KOPT-K1 (cell line): Measurements from ENCODE around the gene PADI3.

Source experiments
- H3K27ac ChIP-seq: fragments of 200-600 bp; sonication (generic); 2 replicates; pipeline ENCODE4 v1.5.1; 2016; ENCODE audit warnings: antibody characterized with exemption, mild to moderate bottlenecking, low read depth, low read length; ENCODE audit not compliant: poor library complexity, severe bottlenecking
- H3K36me3 ChIP-seq: fragments of 200-600 bp; sonication (generic); 2 replicates; pipeline ENCODE4 v1.5.1; 2017; ENCODE audit warnings: antibody characterized with exemption, mild to moderate bottlenecking, low read length, moderate library complexity; ENCODE audit not compliant: insufficient read depth
- H3K9me3 ChIP-seq: fragments of 200-600 bp; sonication (generic); 2 replicates; pipeline ENCODE4 v1.5.1; 2017; ENCODE audit warnings: antibody characterized with exemption, low read length, mild to moderate bottlenecking; ENCODE audit not compliant: insufficient read depth, poor library complexity, severe bottlenecking

Gene PADI3

DNA sequence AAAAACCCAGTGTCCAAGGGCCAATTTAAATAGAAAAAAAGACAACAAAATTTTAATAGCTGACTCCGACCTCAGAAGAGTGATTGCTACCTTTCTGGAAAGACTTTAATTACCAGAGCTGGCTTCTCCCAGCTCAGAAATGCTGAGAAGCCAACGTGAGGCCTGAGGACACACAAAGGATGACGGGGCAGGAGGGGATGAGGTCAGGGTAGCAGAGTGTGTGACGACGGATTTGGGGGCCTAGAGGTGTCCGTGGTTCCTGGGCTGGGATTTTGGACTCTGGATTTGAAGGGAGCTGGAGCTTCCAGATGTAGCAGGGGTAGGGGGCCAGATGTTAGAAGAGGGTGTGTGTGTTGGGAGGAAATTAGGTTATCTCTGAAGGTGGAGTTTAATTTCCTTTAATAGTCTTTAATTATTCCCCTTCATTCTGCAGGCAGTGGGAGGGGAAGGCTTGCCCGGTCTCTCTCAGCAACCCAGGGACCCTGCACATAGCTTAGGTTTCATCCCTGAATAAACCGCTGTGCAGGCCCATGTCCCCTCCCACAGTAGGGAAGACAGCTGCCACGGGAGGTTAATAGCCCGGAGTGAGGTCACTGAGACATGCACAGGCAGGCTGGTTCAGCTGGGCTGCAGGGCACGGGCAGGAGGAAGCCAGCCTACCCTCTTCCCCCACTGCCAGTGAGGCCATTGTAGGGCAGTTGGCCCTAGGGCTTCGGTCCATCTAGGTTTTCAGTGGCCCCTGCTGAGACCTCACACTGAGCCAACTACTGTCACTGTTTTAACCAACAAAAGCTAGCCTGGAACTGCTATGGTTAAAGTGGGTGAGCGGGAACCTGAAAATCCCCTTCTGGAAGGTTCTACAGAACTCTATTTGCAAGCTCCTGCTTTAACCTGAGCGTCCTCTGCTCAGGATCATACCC lies 3.8 kb upstream of the PADI3 start:
- H3K36me3 ChIP-seq, result no peaks in the 10 kb centered on the region
- H3K9me3 ChIP-seq, result no peaks in the 10 kb centered on the region
- H3K27ac ChIP-seq, result no peak overlapping the region

DNA sequence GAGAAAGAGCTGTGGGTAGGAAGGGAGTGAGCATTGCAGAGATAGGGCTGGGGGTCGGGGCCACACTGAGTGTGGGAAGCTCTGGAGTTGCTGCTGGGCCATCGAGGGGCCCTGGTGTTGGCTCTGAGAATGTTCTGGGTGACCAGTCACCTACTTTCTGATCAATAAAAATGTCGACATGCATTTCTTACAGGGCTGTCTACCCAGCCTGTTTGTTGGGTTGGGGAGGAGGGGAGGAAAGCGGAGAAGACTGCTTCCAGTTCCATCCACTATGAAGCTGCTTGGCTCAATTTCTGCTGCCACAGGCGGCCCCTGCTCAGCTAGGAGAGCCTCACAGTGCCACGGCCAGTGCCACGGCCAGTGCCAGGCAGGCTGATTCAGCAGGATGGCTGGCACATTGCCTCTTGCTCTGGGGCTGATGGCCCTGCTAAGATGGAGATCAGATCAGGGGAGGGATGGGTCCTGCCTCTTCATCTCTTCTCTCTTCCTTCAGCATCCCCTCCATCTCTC lies 3.0 kb upstream of the PADI3 start:
- no peaks in the 10 kb centered on the region for H3K36me3 ChIP-seq
- H3K9me3 ChIP-seq, result no peaks in the 10 kb centered on the region
- no peak overlapping the region for H3K27ac ChIP-seq

DNA sequence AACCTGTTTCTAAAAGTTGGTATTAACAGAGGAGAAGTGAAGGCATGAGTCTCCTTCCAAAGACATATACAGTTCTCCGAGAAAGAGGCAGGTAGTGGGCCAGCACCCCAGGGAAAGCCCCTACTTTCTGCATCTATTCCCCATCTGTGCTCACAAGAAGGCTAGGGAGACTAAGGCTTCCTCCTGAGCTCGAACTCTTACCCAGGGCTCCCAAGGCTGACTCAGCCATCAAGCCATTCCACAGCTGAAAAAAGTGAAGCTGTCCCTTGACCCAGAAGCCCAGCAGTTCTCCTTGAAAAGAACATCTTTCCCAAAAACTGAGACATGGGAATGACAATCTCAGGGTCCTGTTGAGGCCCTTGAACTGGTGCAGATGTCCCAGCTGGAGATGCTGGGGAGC lies 1.9 kb upstream of the PADI3 start:
- no peaks in the 10 kb centered on the region for H3K9me3 ChIP-seq
- H3K36me3 ChIP-seq, result no peaks in the 10 kb centered on the region
- H3K27ac ChIP-seq, result no peak overlapping the region

DNA sequence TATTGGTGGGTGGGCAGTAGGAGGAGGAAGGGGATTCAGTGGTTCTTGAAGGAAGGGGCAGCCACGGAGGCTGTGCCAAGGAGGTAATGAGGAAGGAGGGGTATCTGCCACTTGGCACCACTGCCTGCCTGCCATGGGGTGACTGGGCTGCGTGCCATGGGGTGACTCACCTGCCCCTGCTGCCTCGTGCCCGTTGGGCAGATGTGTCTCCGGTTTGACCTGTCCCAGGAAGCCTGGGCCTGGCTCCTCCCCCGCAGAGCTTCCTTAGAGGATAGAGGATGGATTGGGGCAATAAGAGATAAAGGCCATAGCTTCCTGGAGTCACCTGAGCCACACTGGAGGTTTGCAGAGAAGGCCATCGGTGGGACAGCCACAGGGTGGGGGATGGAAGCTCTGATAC lies 1.7 kb downstream of the PADI3 start:
- Histone ChIP-seq H3K9me3 (no peaks in the 10 kb centered on the region), H3K36me3 (no peaks in the 10 kb centered on the region), H3K27ac (no peak overlapping the region)

DNA sequence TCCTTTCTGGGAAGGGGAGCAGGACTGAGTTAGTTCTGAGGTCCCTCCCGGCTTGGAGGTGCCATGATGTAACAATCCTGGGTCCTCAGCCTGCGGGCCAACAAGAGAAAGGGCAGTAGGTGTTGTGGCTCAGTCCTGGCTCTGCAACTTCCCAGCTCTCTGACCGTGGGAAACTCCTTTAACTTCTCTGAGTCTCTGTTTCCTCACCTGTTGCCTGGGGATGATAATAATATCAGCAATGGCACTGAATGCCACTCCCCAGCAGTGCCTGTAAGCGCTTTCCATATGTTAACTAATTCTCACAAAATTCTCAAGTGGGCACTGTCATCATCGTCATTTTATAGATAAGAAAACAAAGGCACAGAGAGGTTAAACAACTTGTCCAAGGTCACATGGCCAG lies 2.3 kb downstream of the PADI3 start:
- Histone ChIP-seq H3K36me3 (no peaks in the 10 kb centered on the region), H3K27ac (no peak overlapping the region), H3K9me3 (no peaks in the 10 kb centered on the region)

- no peaks in the 10 kb centered on the region for H3K36me3 ChIP-seq
- H3K27ac ChIP-seq, result no peak overlapping the region
- no peaks in the 10 kb centered on the region for H3K9me3 ChIP-seq
Observed at GRCh38 chr1:17251701-17252376, 2.9 kb downstream of the PADI3 start.

- Histone ChIP-seq H3K36me3 (no peaks in the 10 kb centered on the region), H3K9me3 (no peaks in the 10 kb centered on the region), H3K27ac (no peak overlapping the region)
Observed at GRCh38 chr1:17255336-17255735, 6.4 kb downstream of the PADI3 start.

- Histone ChIP-seq H3K36me3 (no peaks in the 10 kb centered on the region), H3K9me3 (peaks cover 10% of the 10 kb centered on the region), H3K27ac (no peak overlapping the region)
Observed at GRCh38 chr1:17258116-17258757, 9.3 kb downstream of the PADI3 start.

DNA sequence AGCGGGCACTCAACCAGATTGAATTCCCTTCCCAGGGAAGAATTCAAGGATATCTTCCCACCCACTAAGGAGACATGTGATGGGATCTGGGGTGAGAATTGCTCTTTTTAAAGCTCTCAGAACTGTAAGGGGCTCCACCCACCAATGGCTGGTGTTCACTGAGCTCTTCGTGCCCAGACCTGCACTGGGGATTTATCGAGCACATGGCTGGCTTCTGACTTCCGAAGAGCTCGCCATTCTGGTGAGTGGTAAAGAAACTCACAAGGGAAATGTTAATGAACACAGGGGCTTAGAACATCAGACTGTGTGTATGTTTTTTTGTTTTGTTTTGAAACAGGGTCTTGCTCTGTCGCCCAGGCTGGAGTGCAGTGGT lies 9.8 kb downstream of the PADI3 start:
- no peak overlapping the region for H3K27ac ChIP-seq
- peaks cover 10% of the 10 kb centered on the region for H3K9me3 ChIP-seq
- no peaks in the 10 kb centered on the region for H3K36me3 ChIP-seq

- H3K27ac ChIP-seq, result no peak overlapping the region
- H3K36me3 ChIP-seq, result no peaks in the 10 kb centered on the region
- H3K9me3 ChIP-seq, result peaks cover 10% of the 10 kb centered on the region
Observed at GRCh38 chr1:17259233-17259873, 10.5 kb downstream of the PADI3 start.

- Histone ChIP-seq H3K9me3 (peaks cover 10% of the 10 kb centered on the region), H3K36me3 (no peaks in the 10 kb centered on the region), H3K27ac (no peak overlapping the region)
Observed at GRCh38 chr1:17260264-17260663, 11.4 kb downstream of the PADI3 start.

DNA sequence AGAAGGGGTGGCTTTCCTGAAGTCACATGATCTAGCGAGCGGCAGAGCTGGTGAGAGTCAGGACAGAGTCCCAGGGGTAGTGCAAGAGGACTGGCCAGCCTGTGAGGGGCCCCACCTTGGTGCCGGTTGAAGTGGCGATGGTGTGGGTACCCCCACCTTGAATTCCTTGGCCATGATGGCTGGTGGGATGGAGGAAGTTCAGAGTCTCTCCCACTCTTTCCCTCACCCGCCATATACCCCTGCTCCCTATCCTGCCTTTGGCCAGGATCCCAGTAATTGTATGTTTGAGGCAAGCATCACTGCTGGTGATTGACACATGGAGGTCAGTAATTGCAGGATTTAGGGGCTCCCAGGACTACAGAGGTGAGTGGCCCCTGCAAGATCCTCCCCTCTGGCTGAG lies 11.8 kb downstream of the PADI3 start:
- H3K27ac ChIP-seq, result no peak overlapping the region
- no peaks in the 10 kb centered on the region for H3K36me3 ChIP-seq
- peaks cover 10% of the 10 kb centered on the region for H3K9me3 ChIP-seq

DNA sequence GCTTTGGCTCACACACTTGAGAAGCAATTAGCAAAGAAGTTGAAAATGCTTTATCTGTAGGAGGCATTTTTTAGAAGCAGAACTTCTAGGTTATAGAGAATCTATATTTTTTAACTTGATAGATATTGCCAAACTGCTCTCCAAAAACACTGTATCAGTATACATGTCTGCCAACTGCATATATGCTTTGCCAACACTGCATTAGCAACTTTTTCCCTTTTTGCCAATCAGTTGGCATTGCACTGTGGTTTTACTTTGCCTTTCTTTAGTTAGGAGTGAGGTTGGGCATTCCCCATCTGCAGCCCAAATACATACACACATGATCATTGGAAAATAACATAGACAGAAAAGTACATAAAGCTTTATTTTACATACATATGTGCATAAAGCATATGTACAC lies 15.0 kb downstream of the PADI3 start:
- H3K27ac ChIP-seq, result no peak overlapping the region
- no peaks in the 10 kb centered on the region for H3K36me3 ChIP-seq
- H3K9me3 ChIP-seq, result peaks cover 10% of the 10 kb centered on the region

GRCh38 chr1:17264470-17264869 lies 15.6 kb downstream of the PADI3 start:
- H3K9me3 ChIP-seq, result peaks cover 10% of the 10 kb centered on the region
- no peak overlapping the region for H3K27ac ChIP-seq
- no peaks in the 10 kb centered on the region for H3K36me3 ChIP-seq

DNA sequence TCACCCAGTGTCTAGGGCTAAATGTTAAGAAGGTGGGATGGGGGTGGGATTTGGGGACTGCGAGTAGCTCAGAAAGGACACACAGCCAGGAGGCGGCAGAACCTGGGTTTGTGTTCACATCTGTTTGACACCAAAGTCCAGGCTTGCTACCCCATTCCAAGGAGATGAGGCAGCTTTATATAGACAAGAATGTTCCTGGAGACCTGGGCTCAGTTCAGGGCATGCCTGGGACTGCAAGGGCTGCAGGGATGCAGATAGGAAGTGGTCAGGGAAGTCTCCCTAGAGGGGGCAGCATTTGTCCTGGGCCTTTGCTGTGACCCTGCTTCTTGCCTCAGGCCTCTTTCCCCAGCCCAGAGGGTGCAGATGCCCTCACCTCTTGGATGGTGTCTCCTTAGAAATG lies 16.3 kb downstream of the PADI3 start:
- H3K36me3 ChIP-seq, result no peaks in the 10 kb centered on the region
- H3K27ac ChIP-seq, result no peak overlapping the region
- peaks cover 10% of the 10 kb centered on the region for H3K9me3 ChIP-seq
